HepG2 (cell line): ENCODE results near the gene NAALADL1. TPM values are rescaled to one million over a fixed set of nuclear protein-coding genes. Genes with fewer than 3 reads are reported as not detected.
A peak's percentile ranks its signal among the peaks of the same experiment; 100 is the strongest.

ENCODE experiments used
- HNRNPL ChIP-seq: fragments of 200-400 bp; formaldehyde crosslinking; IDR thresholded peaks from 2 replicates; pipeline ENCODE4 v1.6.1; 2017; ENCODE audit warnings: mild to moderate bottlenecking, low read depth, low read length
- HOMEZ ChIP-seq: IDR thresholded peaks from 2 replicates; pipeline ENCODE4 v1.6.1; 2016; ENCODE audit warnings: low read depth
- KIAA2018 ChIP-seq: sonication (generic); formaldehyde crosslinking; IDR thresholded peaks from 2 replicates; pipeline ENCODE4 v1.5.0; 2020; ENCODE audit warnings: mild to moderate bottlenecking, missing genetic modification reagents, borderline replicate concordance
- POLR2A ChIP-seq, 2 experiments: IDR thresholded peaks; 2 replicates each; pipeline ENCODE4 v1.6.1; 2011; ENCODE audit warnings: low read depth in 2 of 2, low read length in 2 of 2, mild to moderate bottlenecking in 1 of 2, moderate library complexity in 1 of 2; ENCODE audit not compliant: insufficient read depth in 1 of 2
- RBM39 ChIP-seq: fragments of 200-400 bp; formaldehyde crosslinking; IDR thresholded peaks from one replicate; pipeline ENCODE4 v1.6.1; 2018; ENCODE audit warnings: antibody characterized with exemption, mild to moderate bottlenecking, low read depth, low read length; ENCODE audit not compliant: poor library complexity, severe bottlenecking
- RNF219 ChIP-seq: sonication (generic); formaldehyde crosslinking; IDR thresholded peaks from 2 replicates; pipeline ENCODE4 v1.5.0; 2020; ENCODE audit warnings: mild to moderate bottlenecking, missing genetic modification reagents
- ZNF513 ChIP-seq: sonication (generic); formaldehyde crosslinking; conservative IDR thresholded peaks from 2 replicates; pipeline ENCODE4 v1.5.0; 2020; ENCODE audit warnings: missing genetic modification reagents
- ZNF605 ChIP-seq: sonication (generic); formaldehyde crosslinking; IDR thresholded peaks from 2 replicates; pipeline ENCODE4 v1.8.0; 2022; ENCODE audit warnings: mild to moderate bottlenecking, missing genetic modification reagents
- ZNF704 ChIP-seq: sonication (generic); formaldehyde crosslinking; IDR thresholded peaks from 2 replicates; pipeline ENCODE4 v1.8.1; 2023; ENCODE audit warnings: mild to moderate bottlenecking, inconsistent platforms, moderate library complexity, missing genetic modification reagents, borderline replicate concordance
- polyA plus RNA-seq, 8 experiments: library from polyadenylated mRNA; depleted of rRNA in 3 of 8; stranded (reverse) in 7 of 8; unstranded in 1 of 8; fragments of >200 nt; fragmentation: Illumina TruSeq in 4 of 8; extraction: Trizol in 4 of 8; gene quantifications; 2 replicates each; pipeline versions ENCODE4 v1.2.1 to v1.2.3, GENCODE V29; 2011 to 2016; ENCODE audit warnings: low read depth in 4 of 8, missing spikeins in 1 of 8, mixed read lengths in 1 of 8; ENCODE audit not compliant: insufficient read depth in 1 of 8
- total RNA-seq, 5 experiments: library from RNA; depleted of rRNA; stranded (reverse); fragments of >200 nt; fragmentation: Illumina TruSeq; extraction: Trizol; gene quantifications; 2 replicates each; pipeline ENCODE4 v1.2.3, GENCODE V29; 2016; ENCODE audit warnings: low read depth in 1 of 5

NAALADL1 gene
- total and polyA plus RNA-seq, 2 of the 13 experiments (the other 11 are each of a cell fraction or from before 2014, with no cell fraction given), result 9.3 to 33.9 TPM

GRCh38 chr11:65043881-65044501 lies 14.4 kb downstream of the NAALADL1 start (continued):
- no peak for TF ChIP-seq KIAA2018 (CRISPR knock-in tag)
- TF ChIP-seq RNF219 (CRISPR knock-in tag), result no peak
- TF ChIP-seq HOMEZ, result no peak
- TF ChIP-seq ZNF513 (CRISPR knock-in tag), result no peak
- peak in 1 of 2 experiments; percentile 23; a peak in 1 of 4 replicates for TF ChIP-seq POLR2A (IDR thresholded peaks at IDR 0.05; ENCODE audit: insufficient read depth in 1 of 2, low read depth in 2 of 2, low read length in 2 of 2)
- no peak for TF ChIP-seq ZNF704 (CRISPR knock-in tag)
- TF ChIP-seq ZNF605 (CRISPR knock-in tag), result no peak
- no peak for TF ChIP-seq RBM39
- TF ChIP-seq HNRNPL, result peak; percentile 70; the same call in 1 of the 2 replicates
